ENCODE results near the gene UBB.

DNA sequence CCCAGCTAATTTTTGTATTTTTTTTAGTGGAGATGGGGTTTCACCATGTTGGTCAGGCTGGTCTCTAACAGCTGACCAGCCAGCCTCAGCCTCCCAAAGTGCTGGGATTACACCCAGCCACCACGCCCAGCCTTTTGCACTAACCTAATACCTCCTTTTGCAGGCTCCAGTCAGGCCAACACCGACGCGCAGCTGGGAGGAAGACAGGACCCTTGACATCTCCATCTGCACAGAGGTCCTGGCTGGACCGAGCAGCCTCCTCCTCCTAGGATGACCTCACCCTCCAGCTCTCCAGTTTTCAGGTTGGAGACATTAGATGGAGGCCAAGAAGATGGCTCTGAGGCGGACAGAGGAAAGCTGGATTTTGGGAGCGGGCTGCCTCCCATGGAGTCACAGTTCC, 36.5 kb downstream of the UBB start:
- TF ChIP-seq CTCF (IDR thresholded peaks at IDR 0.05) = no peak
- no peak for TF ChIP-seq POLR2AphosphoS5 (IDR thresholded peaks at IDR 0.05)
